HepG2 (cell line): Measurements from ENCODE around the gene ZNF865. TPM values are rescaled to one million over a fixed set of nuclear protein-coding genes. Genes with fewer than 3 reads are reported as not detected.

Source experiments
- ATAC-seq: fragments of 200-7000 bp; cut with Tn5 transposase; 3 replicates; pipeline ENCODE4 v1.9.1; 2020; ENCODE audit warnings: mild to moderate bottlenecking, moderate library complexity
- BruUV-seq: library from RNA; stranded (reverse); fragments of 400-500 nt; replicated peaks from 2 replicates; lab custom pipeline; 2021; lab: Mats Ljungman, UMichigan
- CTCF ChIA-PET: fragments of 300-600 bp; formaldehyde crosslinking; extraction: SDS; loops from one replicate; lab custom pipeline; 2021; ENCODE audit warnings: low total read pairs, inconsistent platforms, low intra/inter-chr PET ratio; lab: Yijun Ruan, JAX
- POLR2A ChIA-PET: fragments of 350-600 bp; sonication (Branson Sonifier 250); formaldehyde crosslinking; loops from one replicate; lab custom pipeline; 2020; ENCODE audit warnings: antibody characterized with exemption, inconsistent platforms; lab: Yijun Ruan, JAX
- DNase-seq: peaks from one replicate; pipeline ENCODE4 v3.0.0-alpha.2; 2015; ENCODE audit warnings: low spot score
- FAIRE-seq: peaks from 3 replicates; lab custom pipeline; 2011; peaks lifted over from hg19 to GRCh38; lab: Jason Lieb, UNC
- H2AFZ ChIP-seq: one replicate; pipeline ENCODE4 v1.6.1; 2011; ENCODE audit warnings: low read length, inconsistent platforms
- H3K27ac ChIP-seq: fragments of 300-600 bp; 3 replicates; pipeline ENCODE4 v1.8.0; 2011; ENCODE audit warnings: mixed run types, mild to moderate bottlenecking, mixed read lengths, low read length, inconsistent platforms; ENCODE audit not compliant: insufficient read depth; ENCODE audit errors: extremely low read length
- H3K27me3 ChIP-seq, 2 experiments: fragments of 200-600 bp in 1 of 2; 2 replicates in 1 of 2; 3 replicates in 1 of 2; pipeline versions ENCODE4 v1.6.0 to v1.8.0; 2011; ENCODE audit warnings: low read length in 2 of 2, mild to moderate bottlenecking in 2 of 2, moderate library complexity in 2 of 2, inconsistent platforms in 1 of 2; ENCODE audit not compliant: insufficient read depth in 2 of 2, control insufficient read depth in 1 of 2
- H3K36me3 ChIP-seq, 2 experiments: fragments of 200-600 bp in 1 of 2; replicated peaks in 1 of 2; 2 replicates in 1 of 2; 3 replicates in 1 of 2; pipeline versions ENCODE4 v1.5.1 to v1.8.0; 2011; ENCODE audit warnings: low read length in 2 of 2, inconsistent platforms in 1 of 2; ENCODE audit not compliant: insufficient read depth in 2 of 2, control insufficient read depth in 1 of 2
- H3K4me1 ChIP-seq: 2 replicates; pipeline ENCODE4 v1.5.1; 2012; ENCODE audit warnings: low read length, inconsistent platforms; ENCODE audit not compliant: insufficient read depth
- H3K4me2 ChIP-seq: 2 replicates; pipeline ENCODE4 v1.6.0; 2011; ENCODE audit warnings: low read depth, low read length, inconsistent platforms
- H3K4me3 ChIP-seq, 3 experiments: fragments of 200-600 bp in 1 of 3; sonication (generic), shearing (Covaris generic) in 1 of 3; replicated peaks in 1 of 3; 2 replicates each; pipeline ENCODE4 v1.5.1; 2011 to 2016; ENCODE audit warnings: low read length in 3 of 3, inconsistent platforms in 2 of 3, low read depth in 2 of 3, mild to moderate bottlenecking in 2 of 3, control low read depth in 1 of 3, mixed read lengths in 1 of 3; ENCODE audit not compliant: insufficient read depth in 1 of 3
- H3K79me2 ChIP-seq: one replicate; pipeline ENCODE4 v1.6.1; 2011; ENCODE audit warnings: low read length, inconsistent platforms; ENCODE audit not compliant: insufficient read depth
- H3K9ac ChIP-seq: 2 replicates; pipeline ENCODE4 v1.6.0; 2011; ENCODE audit warnings: mild to moderate bottlenecking, low read depth, low read length, inconsistent platforms; ENCODE audit not compliant: insufficient read depth
- H3K9me3 ChIP-seq: 2 replicates; pipeline ENCODE4 v1.5.1; 2012; ENCODE audit warnings: mild to moderate bottlenecking, low read length
- H4K20me1 ChIP-seq: 2 replicates; pipeline ENCODE4 v1.6.0; 2011; ENCODE audit warnings: inconsistent platforms, mild to moderate bottlenecking, low read length, moderate library complexity; ENCODE audit not compliant: insufficient read depth
- ARID2 ChIP-seq: sonication (generic); formaldehyde crosslinking; IDR thresholded peaks from 2 replicates; pipeline ENCODE4 v1.8.1; 2022; ENCODE audit warnings: mild to moderate bottlenecking, missing genetic modification reagents, borderline replicate concordance
- ARNT ChIP-seq: fragments of 450-650 bp; IDR thresholded peaks from 2 replicates; pipeline ENCODE4 v1.6.1; 2017
- CCAR2 ChIP-seq: fragments of 200-400 bp; formaldehyde crosslinking; optimal IDR thresholded peaks from 2 replicates; pipeline ENCODE3; 2018; ENCODE audit warnings: low read depth, mild to moderate bottlenecking, low read length, moderate library complexity
- JUN ChIP-seq: sonication (generic); formaldehyde crosslinking; IDR thresholded peaks from 2 replicates; pipeline ENCODE4 v1.4.0; 2020; ENCODE audit warnings: mild to moderate bottlenecking, missing genetic modification reagents
- KDM4B ChIP-seq: sonication (generic); formaldehyde crosslinking; IDR thresholded peaks from 2 replicates; pipeline ENCODE4 v1.4.0; 2020; ENCODE audit warnings: missing genetic modification reagents
- MBD4 ChIP-seq: IDR thresholded peaks from 2 replicates; pipeline ENCODE4 v1.6.1; 2012; ENCODE audit warnings: low read length, inconsistent platforms, borderline replicate concordance
- PHF21A ChIP-seq: sonication (generic); formaldehyde crosslinking; IDR thresholded peaks from 2 replicates; pipeline ENCODE4 v1.5.0; 2020; ENCODE audit warnings: mild to moderate bottlenecking, missing genetic modification reagents
- SOX6 ChIP-seq, 2 experiments: fragments of 450-650 bp in 1 of 2; sonication (generic) in 1 of 2; formaldehyde crosslinking in 1 of 2; IDR thresholded peaks; 2 replicates each; pipeline versions ENCODE4 v1.4.0 to v1.6.1; 2017 to 2020; ENCODE audit warnings: antibody characterized with exemption in 1 of 2, mild to moderate bottlenecking in 1 of 2, missing genetic modification reagents in 1 of 2
- ZBTB39 ChIP-seq: sonication (generic); formaldehyde crosslinking; IDR thresholded peaks from 2 replicates; pipeline ENCODE4 v1.5.0; 2020; ENCODE audit warnings: missing genetic modification reagents
- ZMAT3 ChIP-seq: sonication (generic); formaldehyde crosslinking; conservative IDR thresholded peaks from 2 replicates; pipeline ENCODE4 v1.7.0; 2021; ENCODE audit warnings: missing genetic modification reagents
- ZNF101 ChIP-seq: sonication (generic); formaldehyde crosslinking; IDR thresholded peaks from 2 replicates; pipeline ENCODE4 v1.4.0; 2020; ENCODE audit warnings: mild to moderate bottlenecking, low read depth, missing genetic modification reagents, borderline replicate concordance
- ZNF253 ChIP-seq: sonication (generic); formaldehyde crosslinking; IDR thresholded peaks from 2 replicates; pipeline ENCODE4 v1.8.0; 2022; ENCODE audit warnings: mild to moderate bottlenecking, missing genetic modification reagents, borderline replicate concordance
- ZNF75D ChIP-seq: sonication (generic); formaldehyde crosslinking; IDR thresholded peaks from 2 replicates; pipeline ENCODE4 v1.8.1; 2023; ENCODE audit warnings: missing genetic modification reagents, mild to moderate bottlenecking, borderline replicate concordance
- ZNF772 ChIP-seq: sonication (generic); formaldehyde crosslinking; IDR thresholded peaks from 2 replicates; pipeline ENCODE4 v1.5.0; 2020; ENCODE audit warnings: mild to moderate bottlenecking, missing genetic modification reagents
- WGBS: methylation state at CpG from one replicate; pipeline ENCODE4 v1.1.6; 2017; ENCODE audit warnings: low lambda C conversion rate; 5-methylcytosine and 5-hydroxymethylcytosine counted together
- in situ Hi-C: cut with HindIII; loops from 2 replicates; pipeline ENCODE4 v1.10.0; 2017; ENCODE audit warnings: low pct_unique_long_range_greater_than_20kb; ENCODE audit not compliant: extremely low pct_ligation_motif_present
- intact Hi-C: fragments of 100-400 bp; cut with micrococcal nuclease; formaldehyde crosslinking; loops from one replicate; pipeline ENCODE4 v1.10.0; 2022; ENCODE audit not compliant: unreplicated experiment
- polyA plus RNA-seq, 8 experiments: library from polyadenylated mRNA; depleted of rRNA in 3 of 8; stranded (reverse) in 7 of 8; unstranded in 1 of 8; fragments of >200 nt; fragmentation: Illumina TruSeq in 4 of 8; extraction: Trizol in 4 of 8; gene quantifications; 2 replicates each; pipeline versions ENCODE4 v1.2.1 to v1.2.3, GENCODE V29; 2011 to 2016; ENCODE audit warnings: low read depth in 4 of 8, missing spikeins in 1 of 8, mixed read lengths in 1 of 8; ENCODE audit not compliant: insufficient read depth in 1 of 8
- total RNA-seq, 5 experiments: library from RNA; depleted of rRNA; stranded (reverse); fragments of >200 nt; fragmentation: Illumina TruSeq; extraction: Trizol; gene quantifications; 2 replicates each; pipeline ENCODE4 v1.2.3, GENCODE V29; 2016; ENCODE audit warnings: low read depth in 1 of 5
- TF ChIP-seq, protein P1 (sequence below): sonication (generic); formaldehyde crosslinking; IDR thresholded peaks from 2 replicates; pipeline ENCODE4 v1.8.1; 2023; ENCODE audit warnings: mild to moderate bottlenecking, missing genetic modification reagents, borderline replicate concordance
- TF ChIP-seq, protein P2 (sequence below): sonication (generic); formaldehyde crosslinking; IDR thresholded peaks from 2 replicates; pipeline ENCODE4 v1.5.1; 2020; ENCODE audit warnings: missing genetic modification reagents, mild to moderate bottlenecking, borderline replicate concordance
- TF ChIP-seq, protein P3 (sequence below): IDR thresholded peaks from 2 replicates; pipeline ENCODE4 v1.6.1; 2018; ENCODE audit warnings: missing genetic modification reagents, mild to moderate bottlenecking, missing compliant biosample characterization

ZNF865 gene
- total and polyA plus RNA-seq, 2 of the 13 experiments (the other 11 are each of a cell fraction or from before 2014, with no cell fraction given), result 0.93 to 1.0 TPM

GRCh38 chr19:55593096-55593772 is 12.2 kb upstream of the ZNF865 start:
- 99% methylated on average over 28 of the region's 68 CpGs for WGBS
- no TSS peak for BruUV-seq
- no peak overlapping the region for H2AFZ ChIP-seq
- CTCF ChIA-PET, result no interaction called here
- FAIRE-seq (no peak), ATAC-seq (no peak), DNase-seq (no peak)
- intact Hi-C loops (no loop called here), in situ Hi-C loops (no loop called here)
- H3K4me3 ChIP-seq, result no peak overlapping the region
- no peak overlapping the region for H3K27ac ChIP-seq
- peaks cover 10 to 29% of the 10 kb centered on the region in 2 experiments; a peak in 4 of 5 replicates for H3K36me3 ChIP-seq
- 0 out of 2 replicates have a peak, but pooled peaks cover under 1% of the 10 kb centered on the region for H4K20me1 ChIP-seq
- no peak overlapping the region for H3K4me2 ChIP-seq
- no peaks in the 10 kb centered on the region for H3K9me3 ChIP-seq
- no peak overlapping the region for H3K9ac ChIP-seq
- H3K79me2 ChIP-seq, result no peaks in the 10 kb centered on the region
- H3K27me3 ChIP-seq, result no peaks in the 10 kb centered on the region
- POLR2A ChIA-PET, result no interaction called here
- peaks cover 2% of the 10 kb centered on the region for H3K4me1 ChIP-seq
- TF ChIP-seq KDM4B (CRISPR knock-in tag) (no peak), ARNT (no peak), MBD4 (no peak), SOX6 (IDR thresholded peaks at IDR 0.05) (no peak), SOX6 (CRISPR knock-in tag; IDR thresholded peaks at IDR 0.05) (no peak), ZNF253 (CRISPR knock-in tag) (no peak), ARID2 (CRISPR knock-in tag) (no peak), ZBTB39 (CRISPR knock-in tag) (no peak), ZNF772 (CRISPR knock-in tag) (no peak), ZNF75D (CRISPR knock-in tag) (no peak), CCAR2 (no peak), ZNF101 (CRISPR knock-in tag) (no peak), PHF21A (no peak), JUN (CRISPR knock-in tag) (no peak), ZMAT3 (CRISPR knock-in tag) (no peak)
- TF ChIP-seq, protein P1, sequence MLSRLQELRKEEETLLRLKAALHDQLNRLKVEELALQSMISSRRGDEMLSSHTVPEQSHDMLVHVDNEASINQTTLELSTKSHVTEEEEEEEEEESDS (CRISPR knock-in tag), result no peak
- TF ChIP-seq, protein P2, sequence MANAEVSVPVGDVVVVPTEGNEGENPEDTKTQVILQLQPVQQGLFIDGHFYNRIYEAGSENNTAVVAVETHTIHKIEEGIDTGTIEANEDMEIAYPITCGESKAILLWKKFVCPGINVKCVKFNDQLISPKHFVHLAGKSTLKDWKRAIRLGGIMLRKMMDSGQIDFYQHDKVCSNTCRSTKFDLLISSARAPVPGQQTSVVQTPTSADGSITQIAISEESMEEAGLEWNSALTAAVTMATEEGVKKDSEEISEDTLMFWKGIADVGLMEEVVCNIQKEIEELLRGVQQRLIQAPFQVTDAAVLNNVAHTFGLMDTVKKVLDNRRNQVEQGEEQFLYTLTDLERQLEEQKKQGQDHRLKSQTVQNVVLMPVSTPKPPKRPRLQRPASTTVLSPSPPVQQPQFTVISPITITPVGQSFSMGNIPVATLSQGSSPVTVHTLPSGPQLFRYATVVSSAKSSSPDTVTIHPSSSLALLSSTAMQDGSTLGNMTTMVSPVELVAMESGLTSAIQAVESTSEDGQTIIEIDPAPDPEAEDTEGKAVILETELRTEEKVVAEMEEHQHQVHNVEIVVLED (CRISPR knock-in tag), result no peak
- TF ChIP-seq, protein P3, sequence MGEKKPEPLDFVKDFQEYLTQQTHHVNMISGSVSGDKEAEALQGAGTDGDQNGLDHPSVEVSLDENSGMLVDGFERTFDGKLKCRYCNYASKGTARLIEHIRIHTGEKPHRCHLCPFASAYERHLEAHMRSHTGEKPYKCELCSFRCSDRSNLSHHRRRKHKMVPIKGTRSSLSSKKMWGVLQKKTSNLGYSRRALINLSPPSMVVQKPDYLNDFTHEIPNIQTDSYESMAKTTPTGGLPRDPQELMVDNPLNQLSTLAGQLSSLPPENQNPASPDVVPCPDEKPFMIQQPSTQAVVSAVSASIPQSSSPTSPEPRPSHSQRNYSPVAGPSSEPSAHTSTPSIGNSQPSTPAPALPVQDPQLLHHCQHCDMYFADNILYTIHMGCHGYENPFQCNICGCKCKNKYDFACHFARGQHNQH, result no peak
